Stimulated activated CD4-positive, alpha-beta T cell treated with anti-CD3 and anti-CD28 coated beads, Interleukin-1b, Interleukin-23, amount 100 ng/mL, for 24 hours (primary cell): ENCODE measurements around the gene RMND5A.

Experiments used
- DNase-seq, 4 experiments: peaks; one replicate each; pipeline ENCODE4 v3.0.0-alpha.2; 2020; ENCODE audit warnings: low read depth in 4 of 4, low spot score in 1 of 4

RMND5A gene

DNA sequence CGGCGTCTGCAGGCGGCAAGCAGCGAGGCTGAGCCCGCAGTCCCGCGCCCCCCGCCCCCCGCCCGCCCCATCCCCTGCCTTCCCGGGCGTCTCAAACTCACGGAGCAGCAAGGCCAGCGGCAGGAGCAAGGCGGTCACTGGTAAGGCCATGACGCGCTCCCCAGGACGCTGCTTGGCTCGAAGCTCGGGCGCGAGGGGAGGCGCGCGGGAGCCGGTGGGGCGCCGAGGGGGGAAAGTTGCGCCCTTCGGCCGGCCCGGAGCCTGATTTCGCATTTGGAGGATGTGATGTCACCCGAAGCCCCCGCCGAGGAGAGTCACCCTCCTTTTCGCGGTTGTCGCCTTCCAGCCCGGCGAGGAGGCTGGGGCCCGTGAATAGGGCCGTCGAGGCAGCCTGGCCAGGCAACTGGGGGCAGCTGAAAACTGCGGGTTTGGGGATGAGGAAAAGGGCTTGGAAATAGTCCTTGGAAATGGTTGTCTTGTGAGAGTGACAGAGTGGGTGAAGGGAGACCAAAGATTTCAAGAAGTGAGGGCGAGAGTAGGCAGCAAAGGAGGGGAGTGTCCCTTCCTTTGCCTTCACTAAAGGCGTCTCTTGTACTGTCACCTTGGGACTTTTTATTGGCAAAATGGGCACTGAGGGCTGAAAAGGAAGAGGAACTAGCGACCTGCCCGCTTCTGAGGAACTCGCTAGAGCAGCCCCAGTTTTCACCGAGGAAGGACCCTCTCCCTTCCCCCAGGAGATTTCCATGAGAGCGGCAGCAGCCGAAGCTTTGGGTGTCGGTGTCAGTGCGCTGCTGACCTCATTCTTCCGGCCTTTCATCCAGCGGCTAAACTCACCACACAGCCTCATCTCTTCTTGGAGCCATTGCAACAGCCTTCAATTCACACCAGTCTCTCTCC is 70.8 kb downstream of the RMND5A start, which contains the start of gene CD8A:
Gene CD8A (minus strand): TSS at position 238 of the 897 bp plus-strand sequence. CDS start 88 bp downstream, at position 150.
- DNase-seq: no peak

DNA sequence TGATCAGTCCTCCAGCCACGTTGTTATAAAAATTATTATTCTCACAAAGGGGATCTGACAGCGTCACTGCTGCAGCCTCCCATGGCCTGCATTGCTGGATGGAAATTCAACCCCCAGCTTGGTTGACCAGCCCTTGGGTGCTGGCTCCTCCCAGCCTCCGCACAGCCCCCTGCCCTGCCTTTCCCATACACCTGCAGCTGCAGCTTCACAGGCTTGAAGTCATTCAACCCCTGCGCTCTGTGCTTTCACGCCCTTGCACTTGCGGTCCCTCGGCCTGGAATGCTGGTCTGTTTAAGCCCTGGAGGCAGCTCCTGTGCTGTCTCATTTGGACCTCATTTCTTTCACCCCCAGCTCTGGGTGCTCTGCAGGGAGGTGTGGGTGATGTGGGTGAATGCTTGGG is 71.5 kb downstream of the RMND5A start:
- DNase-seq: no peak

DNA sequence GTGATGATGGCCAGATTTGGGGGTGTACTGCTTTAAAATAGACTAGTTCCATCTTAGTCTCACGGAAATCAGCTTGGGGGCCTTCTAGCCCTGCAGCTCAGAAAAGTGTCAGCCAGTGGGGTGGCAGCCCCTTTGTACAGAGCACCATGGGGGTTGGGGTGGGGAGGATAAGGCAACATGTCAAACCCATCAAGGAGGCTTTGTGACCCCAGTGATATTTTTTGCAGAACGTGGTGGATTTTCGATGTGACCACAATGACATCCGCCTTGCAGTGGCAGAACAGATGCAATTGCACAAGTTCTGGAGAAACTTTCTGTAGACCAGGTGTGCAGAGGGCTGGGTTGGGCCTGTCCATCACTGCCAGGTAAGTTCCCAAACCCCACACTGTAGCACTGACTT is 73.7 kb downstream of the RMND5A start:
- DNase-seq: no peak

DNA sequence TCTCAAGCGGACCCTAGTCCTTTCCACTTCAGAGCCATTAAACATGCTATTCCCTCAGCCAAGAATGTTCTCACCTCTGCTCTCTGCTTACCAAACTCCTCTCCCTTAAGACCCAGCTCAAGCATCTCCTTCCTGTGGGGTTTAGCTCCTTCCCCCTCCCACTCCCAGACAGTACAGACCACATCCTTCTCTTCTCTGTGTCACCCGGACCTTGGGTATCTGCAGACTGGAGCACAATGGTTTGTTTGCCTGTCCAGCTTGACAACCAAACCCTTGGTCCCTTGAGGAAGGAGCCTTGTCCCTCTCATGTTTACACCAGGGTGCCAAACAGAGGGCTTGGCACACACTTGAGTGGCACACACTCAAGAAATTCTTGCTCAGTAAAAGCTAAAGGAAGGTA is 74.8 kb downstream of the RMND5A start:
- no peak for DNase-seq

DNA sequence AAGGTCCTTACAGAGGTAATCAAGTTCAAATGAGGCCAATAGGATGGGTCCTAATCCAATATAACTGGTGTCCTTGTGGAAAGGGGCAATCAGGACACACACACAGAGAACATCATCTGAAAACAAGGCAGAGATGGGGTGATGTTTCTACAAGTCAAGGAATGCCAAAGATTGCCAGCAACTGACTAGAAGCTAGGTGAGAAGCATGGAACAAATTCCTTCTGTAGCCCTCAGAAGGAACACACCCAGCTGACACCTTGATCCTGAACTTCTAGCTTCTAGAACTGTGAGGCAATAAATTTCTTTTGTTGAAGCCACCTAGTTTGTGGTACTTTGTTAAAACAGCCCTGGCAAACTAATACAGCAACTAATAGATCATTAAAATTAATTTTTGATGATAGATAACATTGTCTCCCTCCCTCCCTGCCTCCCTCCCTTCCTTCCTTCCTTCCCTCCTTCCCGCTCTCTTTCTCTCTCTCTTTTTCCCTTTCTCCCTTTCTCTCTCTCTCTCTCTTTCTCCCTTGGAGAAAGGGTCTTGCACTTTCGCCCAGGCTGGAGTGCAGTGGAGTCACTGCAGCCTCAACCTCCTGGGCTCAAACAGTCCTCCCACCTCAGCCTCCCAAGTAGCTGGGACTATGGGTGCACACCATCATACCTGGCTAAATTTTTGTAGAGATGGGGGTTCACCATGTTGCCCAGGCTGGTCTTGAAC is 80.9 kb downstream of the RMND5A start:
- DNase-seq: no peak

DNA sequence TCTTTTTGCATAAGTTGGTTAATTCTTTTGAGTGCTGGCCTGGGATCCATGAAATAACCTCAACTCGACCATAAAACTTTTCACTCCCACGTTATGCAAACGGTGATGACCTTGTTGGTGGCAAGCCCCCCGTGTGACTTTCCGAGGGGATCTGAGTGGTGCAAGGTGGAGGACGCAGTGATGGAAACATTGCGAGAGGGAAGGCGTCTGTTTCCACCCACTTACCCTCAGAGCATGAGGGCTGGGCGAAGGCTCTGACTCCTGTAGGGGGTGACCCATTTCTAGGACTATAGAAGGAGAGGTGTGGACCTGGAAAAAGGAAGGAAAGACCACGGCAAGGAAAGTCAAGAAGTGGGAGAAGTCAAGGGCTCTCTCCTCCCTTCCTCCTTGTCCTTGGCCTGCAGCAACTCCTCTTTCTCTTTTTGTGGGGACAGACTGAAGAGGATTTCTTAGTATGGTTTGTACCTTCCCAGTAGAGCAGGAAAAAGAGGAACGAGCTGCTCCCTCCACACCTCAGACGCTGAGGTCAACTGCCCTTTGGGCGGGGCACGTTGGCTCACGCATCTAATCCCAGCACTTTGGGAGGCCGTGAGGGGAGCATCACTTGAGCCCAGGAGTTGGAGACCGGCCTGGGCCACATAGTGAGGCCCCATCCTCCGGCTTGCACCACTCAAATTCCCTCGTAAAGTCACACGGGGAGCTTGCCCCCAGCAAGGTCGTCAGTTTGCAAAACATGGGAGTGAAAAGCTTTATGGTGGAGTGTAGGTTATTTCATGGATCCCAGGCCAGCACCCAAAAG is 86.2 kb downstream of the RMND5A start:
- DNase-seq: no peak

DNA sequence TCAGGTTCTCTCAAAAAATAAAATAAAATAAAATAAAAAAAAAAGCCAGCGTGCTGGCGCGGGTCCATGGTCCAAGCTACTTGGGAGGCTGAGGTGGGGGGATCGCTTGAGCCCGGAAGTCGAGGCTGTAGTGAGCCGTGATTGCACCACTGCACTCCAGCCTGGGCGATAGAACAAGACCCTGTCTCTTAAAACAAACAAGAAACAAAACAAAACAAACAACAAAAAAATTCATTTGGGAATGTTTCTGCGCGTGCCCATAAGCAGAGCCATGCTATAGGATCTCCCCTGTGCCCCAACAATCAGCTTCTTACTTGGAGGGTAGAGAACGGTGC is 87.0 kb downstream of the RMND5A start:
- no peak for DNase-seq

DNA sequence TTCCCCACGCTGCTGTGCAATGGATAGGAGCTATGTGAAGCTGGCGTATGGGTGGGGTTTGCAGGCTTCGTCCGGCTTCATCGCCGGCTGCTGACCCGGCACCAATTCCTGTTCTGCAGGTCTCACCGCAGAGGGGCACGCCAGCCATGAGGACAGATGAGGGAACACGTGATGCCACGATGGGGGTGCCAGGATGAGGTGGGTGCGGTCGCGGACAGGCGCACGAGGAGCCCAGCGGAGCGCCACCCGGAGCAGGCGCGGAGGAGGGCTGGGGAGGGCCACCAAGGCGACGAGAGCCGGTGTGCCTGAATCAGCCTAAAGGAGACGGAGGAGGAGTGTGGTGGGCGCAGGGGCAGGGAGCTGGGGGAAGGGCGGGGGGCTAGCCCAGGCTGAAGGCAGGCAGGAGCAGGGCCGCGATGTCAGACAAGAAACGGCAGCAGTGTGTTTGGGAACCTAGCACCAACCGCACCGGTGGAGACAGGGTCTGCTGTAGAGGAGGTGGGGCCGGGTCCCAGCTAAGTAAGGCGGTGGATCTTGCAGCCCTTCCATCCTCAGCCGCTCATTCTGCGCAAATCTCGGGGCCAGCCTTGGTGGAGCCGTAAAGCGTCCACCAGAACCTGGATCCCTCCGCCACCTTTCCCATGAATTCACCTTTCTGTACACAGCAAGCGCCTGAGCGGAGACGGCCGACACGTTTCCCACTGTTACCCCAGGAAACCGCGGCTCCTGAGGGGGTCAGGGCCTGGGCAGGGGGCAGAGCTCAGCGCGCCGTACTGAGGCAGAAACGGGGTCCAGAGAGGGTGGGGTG is 87.6 kb downstream of the RMND5A start:
- no peak for DNase-seq

DNA sequence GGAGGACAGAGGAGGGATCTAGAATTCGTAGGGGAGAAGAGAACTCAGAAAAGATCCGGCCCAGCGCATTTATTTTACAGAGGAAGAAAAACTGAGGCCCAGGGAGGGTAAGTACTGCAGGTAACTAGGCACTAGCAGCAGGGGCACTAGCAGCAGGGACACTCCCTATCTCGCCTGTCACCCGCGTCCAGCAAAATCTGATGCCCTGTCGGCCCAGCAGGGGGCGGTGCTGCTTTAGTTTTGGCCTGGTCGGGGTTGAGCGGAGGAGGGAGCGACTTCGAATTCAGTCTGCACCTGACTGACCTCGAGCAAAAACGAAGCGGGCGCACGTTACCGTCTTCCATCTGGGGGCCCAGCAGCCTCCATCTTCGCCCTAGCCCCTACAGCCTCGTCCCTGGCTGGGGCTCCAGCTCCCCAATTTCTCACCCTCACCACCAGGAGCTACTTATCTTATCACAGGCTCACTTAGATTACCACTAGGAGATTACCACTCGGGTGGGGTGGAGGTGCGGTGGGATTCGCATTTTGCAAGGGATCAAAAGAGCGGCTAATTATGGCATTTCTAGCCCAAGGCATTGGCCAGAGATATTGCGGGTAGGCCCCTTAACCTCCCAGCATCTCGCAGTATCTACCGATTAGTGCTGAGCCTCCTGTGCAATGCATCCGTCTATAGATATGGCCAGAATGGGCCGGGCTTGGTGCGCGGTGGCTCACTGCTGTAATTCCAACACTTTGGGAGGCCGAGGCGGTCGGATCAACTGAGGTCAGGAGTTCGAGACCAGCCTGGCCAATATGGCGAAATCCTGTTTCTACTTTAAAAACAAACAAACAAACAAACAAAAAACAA is 88.4 kb downstream of the RMND5A start:
- DNase-seq: peak; percentile 67 to 90 (median 86)

DNA sequence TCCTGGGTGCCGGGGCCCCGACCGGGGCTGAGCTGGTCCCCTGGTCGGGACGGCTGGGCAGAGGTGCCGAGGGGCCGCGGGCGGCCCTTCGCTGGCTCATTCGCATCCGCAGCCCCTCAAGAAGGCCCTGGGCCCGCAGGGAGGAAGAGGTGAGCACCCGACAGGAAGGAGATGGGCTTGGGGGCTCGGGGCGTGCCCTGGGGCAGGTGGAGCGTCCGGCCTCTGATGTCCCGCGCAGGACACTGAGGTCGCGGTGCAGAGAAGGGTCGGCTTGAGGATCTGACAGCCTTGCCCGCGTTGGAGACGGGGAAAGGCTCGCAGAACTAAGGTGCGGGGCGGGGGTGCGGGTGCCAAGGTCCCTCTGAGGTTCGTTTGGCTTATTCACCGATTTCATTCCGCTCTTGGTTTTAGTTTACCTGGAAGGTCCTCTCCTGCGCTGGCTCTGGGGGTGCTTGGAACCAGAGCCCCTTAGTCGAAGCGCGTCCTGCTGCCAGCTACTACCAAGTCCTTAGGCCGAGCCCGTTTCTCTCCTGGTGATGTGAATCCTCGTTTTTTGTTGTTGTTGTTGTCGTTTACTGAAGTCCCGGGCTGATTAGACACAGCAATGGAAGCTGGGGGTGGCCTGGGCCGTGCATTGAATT is 89.5 kb downstream of the RMND5A start:
- DNase-seq: no peak

DNA sequence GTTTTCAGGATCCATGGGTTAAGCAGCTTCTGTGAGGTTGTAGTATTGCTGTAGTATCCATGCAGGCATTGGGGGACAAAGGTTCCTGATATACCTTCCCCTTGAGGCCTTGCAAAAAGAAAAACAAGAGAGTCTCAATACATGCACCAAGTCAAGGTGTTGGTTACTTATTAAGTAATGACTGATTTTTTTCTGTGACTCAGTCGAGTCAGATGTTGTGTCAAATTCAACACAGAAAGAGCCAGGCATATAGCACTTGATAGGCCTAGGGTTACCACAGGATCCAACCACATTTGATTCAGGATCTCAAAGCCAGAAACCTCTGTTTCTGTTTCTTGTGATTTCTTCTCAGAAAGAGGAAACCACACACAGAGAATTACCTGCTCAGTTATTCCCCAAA is 95.5 kb downstream of the RMND5A start:
- DNase-seq: no peak

DNA sequence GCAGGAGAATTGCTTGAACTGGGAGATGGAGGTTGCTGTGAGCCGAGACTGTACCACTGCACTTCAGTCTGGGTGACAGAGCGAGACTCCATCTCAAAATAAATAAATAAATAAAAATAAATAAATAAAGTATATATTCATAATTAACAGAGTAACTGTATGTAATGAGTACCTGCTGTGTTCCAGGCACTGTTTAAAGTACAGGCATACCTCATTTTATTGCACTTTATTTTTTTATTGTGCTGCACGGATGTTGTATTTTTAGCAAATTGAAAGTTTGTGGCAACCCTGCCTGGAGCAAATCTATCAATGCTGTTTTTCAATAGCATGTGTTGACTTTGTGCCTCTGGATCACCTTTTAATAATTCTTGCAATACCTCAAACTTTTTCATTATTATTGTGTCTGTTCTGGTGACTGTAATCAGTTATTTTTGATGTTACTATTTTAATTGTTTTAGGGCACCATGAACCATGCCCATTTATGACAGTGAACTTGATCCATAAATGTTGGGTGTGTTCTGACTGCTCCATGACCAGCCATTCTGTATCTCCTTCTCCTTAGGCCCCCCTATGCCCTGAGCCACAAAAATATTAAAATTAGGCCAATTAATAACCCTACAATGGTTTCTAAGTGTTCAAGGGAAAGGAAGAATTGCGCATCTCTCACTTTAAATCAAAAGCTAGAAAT is 98.2 kb downstream of the RMND5A start:
- DNase-seq: no peak

DNA sequence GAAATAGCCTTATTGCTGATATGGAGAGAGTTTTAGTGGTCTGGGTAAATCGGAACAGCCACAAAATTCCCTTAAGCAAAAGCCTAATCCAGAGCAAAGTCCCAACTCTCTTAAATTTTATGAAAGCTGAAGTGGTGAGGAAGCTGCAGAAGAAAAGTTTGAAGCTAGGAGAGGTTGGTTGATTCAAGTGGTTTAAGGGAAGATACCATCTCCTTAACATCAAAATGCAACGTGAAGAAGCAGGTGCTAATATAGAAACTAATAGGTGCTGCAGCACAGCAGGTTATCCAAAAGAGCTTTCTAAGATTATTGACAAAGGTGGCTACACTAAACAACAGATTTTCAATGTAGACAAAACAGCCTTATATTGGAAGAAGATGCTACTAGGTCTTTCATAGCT is 98.9 kb downstream of the RMND5A start:
- no peak for DNase-seq

DNA sequence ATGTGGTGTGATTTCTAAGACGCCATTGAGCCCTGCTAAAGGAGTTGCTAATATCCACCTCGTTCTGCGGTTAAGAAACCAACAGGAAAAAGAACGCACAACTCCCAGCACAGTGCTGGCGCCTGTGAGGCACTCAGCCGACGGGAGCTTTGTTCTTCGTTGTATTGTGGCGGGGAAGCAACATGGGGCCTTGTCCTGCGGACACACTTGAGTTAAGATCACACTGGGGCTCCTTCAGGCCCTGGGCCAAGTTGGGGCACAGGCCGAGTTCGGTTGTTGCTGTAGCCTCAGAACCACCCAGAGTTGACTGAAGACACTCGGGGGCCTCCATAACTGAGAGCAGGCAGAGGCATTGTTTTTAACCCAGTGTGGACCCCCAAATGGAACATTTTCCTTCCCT is 101.2 kb downstream of the RMND5A start:
- DNase-seq: no peak

DNA sequence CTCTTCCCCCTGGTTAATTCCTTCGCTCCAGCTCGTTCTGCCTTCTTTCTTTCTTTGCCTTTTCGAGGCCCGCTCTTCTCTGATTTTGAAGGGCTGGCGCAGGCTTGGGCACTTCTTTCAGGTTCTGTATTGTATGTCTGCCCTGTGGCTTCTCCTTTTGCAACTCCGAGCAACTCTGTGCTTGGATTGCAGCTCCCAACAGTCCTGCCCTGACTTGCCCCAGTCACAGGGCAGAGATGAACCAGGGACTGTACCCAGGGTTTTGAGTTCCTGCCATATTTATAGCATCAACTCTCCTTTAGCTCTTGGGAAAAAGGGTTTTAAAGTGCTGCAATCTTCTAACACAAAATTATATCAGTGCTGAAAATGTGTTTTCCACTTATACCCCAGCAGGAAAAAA is 101.8 kb downstream of the RMND5A start:
- DNase-seq: no peak

DNA sequence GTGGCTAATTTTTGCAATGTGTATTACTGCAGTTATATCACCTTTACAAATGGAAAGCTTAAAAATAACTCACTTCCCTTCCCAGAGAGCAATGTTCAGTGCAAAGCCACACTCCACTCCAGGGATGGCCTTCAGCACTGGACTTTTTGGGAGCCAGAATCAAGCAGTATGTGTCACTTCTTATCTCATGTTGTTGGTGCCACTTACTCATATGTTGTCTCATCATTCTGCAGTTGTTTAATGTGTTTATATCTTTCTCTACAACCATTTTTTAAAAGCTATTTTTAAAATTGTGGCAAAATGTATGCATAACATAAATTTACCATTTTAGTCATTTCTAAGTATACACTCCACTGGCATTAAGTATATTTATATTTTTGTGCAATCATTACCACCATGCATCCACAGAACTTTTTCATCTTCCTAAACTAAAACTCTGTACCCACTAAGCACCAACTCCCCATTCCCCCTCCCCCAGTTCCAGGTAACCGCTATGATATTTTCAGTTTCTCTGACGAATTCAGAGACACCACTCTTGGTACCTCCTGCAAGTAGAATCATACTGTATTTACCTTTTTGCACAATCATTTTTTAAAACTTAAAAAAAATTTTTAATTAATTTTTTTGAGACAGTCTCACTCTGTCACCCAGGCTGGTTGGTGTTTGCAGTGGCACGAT is 102.7 kb downstream of the RMND5A start:
- DNase-seq: no peak

DNA sequence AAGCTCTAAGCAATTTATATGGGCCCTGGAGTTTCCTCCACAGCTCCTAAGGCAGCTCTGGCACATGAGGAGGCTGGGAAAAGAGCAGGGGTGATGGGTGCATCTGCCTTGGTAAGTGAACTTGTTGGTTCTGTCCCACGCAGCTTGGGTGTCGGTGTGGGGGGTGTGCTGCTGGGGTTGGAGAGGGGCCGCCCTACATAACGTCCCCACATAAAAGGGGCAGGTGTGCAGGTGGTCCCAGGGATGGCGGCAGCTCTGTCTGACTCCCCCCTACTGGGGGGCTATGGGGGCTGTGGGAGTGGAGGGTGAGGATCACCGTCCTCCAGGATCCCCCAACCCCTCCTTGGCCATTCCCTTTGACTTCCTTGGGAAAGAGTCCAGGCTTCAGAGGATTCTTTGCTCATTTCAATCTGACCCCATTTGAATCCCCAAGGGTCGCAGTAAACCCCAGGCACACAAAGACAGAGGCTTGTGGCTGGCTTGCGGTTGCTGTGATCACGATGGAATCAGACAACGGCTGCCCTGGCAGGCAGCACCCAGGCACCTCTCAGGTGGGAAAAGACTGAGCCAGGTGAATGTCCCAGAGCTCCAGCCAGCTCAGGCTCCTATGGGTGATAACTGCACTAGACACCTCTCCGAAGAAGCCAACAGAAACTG is 105.1 kb downstream of the RMND5A start:
- DNase-seq: no peak
